Ishikawa (cell line): ENCODE results near the gene PPP2R2C.

Experiments
- CEBPB ChIP-seq: IDR thresholded peaks from 2 replicates; pipeline ENCODE4 v1.6.1; 2012
- CREB1 ChIP-seq: IDR thresholded peaks from 2 replicates; pipeline ENCODE4 v1.6.1; 2012; ENCODE audit warnings: low read depth
- EGR1 ChIP-seq: IDR thresholded peaks from 2 replicates; pipeline ENCODE4 v1.6.1; 2012
- EP300 ChIP-seq: IDR thresholded peaks from 2 replicates; pipeline ENCODE4 v1.6.1; 2012; ENCODE audit warnings: borderline replicate concordance
- FOXM1 ChIP-seq: IDR thresholded peaks from 2 replicates; pipeline ENCODE4 v1.6.1; 2012; ENCODE audit warnings: low read depth, borderline replicate concordance
- MAX ChIP-seq: IDR thresholded peaks from 2 replicates; pipeline ENCODE4 v1.6.1; 2012
- NFIC ChIP-seq: IDR thresholded peaks from 2 replicates; pipeline ENCODE4 v1.6.1; 2012
- RAD21 ChIP-seq: IDR thresholded peaks from 2 replicates; pipeline ENCODE4 v1.6.1; 2012; ENCODE audit warnings: low read depth
- REST ChIP-seq: IDR thresholded peaks from 2 replicates; pipeline ENCODE4 v1.6.1; 2012; ENCODE audit warnings: low read depth, mild to moderate bottlenecking
- TAF1 ChIP-seq: IDR thresholded peaks from 2 replicates; pipeline ENCODE4 v1.6.1; 2012; ENCODE audit warnings: low read depth, mild to moderate bottlenecking
- TCF12 ChIP-seq: IDR thresholded peaks from 2 replicates; pipeline ENCODE4 v1.6.1; 2012; ENCODE audit warnings: low read depth
- TEAD4 ChIP-seq: IDR thresholded peaks from 2 replicates; pipeline ENCODE4 v1.6.1; 2012
- YY1 ChIP-seq: IDR thresholded peaks from 2 replicates; pipeline ENCODE4 v1.6.1; 2012; ENCODE audit warnings: low read depth
- ZBTB7A ChIP-seq: IDR thresholded peaks from 2 replicates; pipeline ENCODE4 v1.6.1; 2012; ENCODE audit warnings: low read depth
- TF ChIP-seq, protein P1 (sequence below): IDR thresholded peaks from 2 replicates; pipeline ENCODE4 v1.6.1; 2012

Gene PPP2R2C

DNA sequence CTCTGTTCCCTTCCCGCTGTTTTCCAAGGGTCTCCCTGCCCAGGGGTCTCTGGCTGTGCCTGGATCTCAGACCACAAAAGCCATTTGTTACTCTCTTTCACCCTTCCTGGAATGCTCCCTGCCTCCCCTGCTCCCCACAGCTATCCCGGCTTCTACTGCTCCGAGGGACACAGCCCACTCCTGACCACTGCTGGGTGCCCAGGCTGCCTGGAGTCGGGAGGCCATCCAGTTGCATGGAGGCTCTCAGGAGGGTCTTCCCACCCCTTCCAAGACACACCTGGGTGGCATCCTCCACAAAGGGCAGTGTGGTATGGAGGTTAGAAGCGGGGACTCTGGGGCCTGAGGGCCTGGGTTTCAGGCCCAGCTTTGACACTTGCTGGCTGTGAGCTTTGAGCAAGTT, 101.1 kb downstream of the PPP2R2C start:
- no peak for TF ChIP-seq EGR1
- no peak for TF ChIP-seq CEBPB
- TF ChIP-seq ZBTB7A: no peak
- no peak for TF ChIP-seq NFIC
- no peak for TF ChIP-seq TAF1
- no peak for TF ChIP-seq MAX
- no peak for TF ChIP-seq REST
- TF ChIP-seq CREB1: no peak
- TF ChIP-seq, protein P1, sequence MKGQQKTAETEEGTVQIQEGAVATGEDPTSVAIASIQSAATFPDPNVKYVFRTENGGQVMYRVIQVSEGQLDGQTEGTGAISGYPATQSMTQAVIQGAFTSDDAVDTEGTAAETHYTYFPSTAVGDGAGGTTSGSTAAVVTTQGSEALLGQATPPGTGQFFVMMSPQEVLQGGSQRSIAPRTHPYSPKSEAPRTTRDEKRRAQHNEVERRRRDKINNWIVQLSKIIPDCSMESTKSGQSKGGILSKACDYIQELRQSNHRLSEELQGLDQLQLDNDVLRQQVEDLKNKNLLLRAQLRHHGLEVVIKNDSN: no peak
- TF ChIP-seq EP300: no peak
- TF ChIP-seq RAD21: no peak
- no peak for TF ChIP-seq FOXM1
- no peak for TF ChIP-seq TEAD4
- TF ChIP-seq YY1: no peak
- no peak for TF ChIP-seq TCF12

DNA sequence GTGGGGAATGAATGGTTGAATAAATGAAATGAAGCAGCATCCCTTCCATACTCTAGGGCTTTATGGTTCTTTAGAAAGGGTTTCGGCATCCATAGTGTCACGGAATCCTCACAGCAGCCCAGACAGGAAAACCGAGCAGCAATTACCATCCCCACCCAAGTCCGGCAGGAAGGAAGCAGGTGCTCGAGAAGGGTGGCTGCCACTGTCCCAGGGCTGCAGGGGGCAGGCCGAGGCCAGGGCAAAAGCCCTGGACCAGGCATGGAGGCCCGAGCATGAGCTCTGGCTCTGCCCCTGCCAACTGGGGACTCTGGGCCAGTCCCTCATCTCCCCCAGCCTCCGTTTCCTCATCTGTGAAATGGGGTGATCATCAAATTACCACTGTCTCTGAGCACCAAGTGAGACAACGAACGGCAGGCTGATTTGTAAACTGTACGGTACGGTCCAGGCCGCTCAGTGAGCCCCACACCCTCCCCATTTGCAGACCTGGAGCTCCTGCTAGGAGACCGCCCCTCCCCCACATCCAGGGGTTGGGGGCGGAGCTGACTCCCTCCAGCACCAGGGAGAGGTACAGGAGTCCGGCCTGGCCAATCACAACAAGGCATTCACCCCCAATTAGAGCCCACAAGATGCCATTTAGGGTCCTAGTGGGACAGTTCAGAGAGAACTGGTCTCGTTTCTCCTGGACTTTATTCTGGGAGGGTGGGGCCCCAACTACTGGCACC, 102.3 kb downstream of the PPP2R2C start:
- no peak for TF ChIP-seq NFIC
- peak; percentile 35; the same call in 1 of the 2 replicates for TF ChIP-seq REST

DNA sequence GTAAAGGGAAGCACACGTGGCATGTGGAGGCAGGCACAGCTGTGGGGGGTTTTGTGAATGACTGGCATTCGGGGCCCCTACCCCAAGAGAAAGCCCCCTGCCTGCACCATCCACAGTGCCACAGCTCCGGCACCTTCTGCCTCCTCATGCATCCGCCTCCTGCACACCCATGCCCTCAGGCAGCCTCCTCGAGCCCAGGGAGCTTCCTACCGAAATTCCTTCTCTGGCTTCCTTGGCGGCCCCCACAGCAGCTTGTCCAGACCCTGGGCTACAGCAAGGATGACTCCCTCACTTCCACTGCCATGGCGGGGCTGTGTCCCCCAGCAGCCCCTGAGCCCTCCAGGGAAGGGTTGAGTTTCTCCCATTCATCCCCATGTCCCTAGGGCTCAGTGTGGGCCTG, 102.9 kb downstream of the PPP2R2C start:
- TF ChIP-seq CREB1 (no peak), TEAD4 (no peak), ZBTB7A (no peak), TAF1 (no peak), TCF12 (no peak)

GRCh38 chr4:6369035-6369434, 103.4 kb downstream of the PPP2R2C start:
- TF ChIP-seq NFIC (no peak), TAF1 (no peak), REST (no peak), EP300 (no peak), EGR1 (no peak), YY1 (no peak), FOXM1 (no peak), TEAD4 (no peak), MAX (no peak), RAD21 (no peak), TCF12 (no peak), CEBPB (no peak), ZBTB7A (no peak)
- TF ChIP-seq, protein P1: no peak

GRCh38 chr4:6368601-6369000, 103.8 kb downstream of the PPP2R2C start:
- no peak for TF ChIP-seq ZBTB7A
